Prostate gland (tissue), 2 donors: ENCODE results near the gene FHOD3.

Experiments used
- CTCF ChIP-seq, 4 experiments: fragments of 200-600 bp in 2 of 4; fragments of 450-650 bp in 2 of 4; sonication (generic) in 2 of 4; IDR thresholded peaks; 1 replicate in 3 of 4; 2 replicates in 1 of 4; pipeline ENCODE4 v1.5.1; 2016 to 2019; ENCODE audit warnings: antibody characterized with exemption in 4 of 4, mild to moderate bottlenecking in 2 of 4, moderate library complexity in 2 of 4
- POLR2A ChIP-seq: fragments of 450-650 bp; IDR thresholded peaks from one replicate; pipeline ENCODE4 v1.6.1; 2016; ENCODE audit warnings: antibody characterized with exemption, mild to moderate bottlenecking

GRCh38 chr18:36401462-36401861 lies 103.9 kb downstream of the FHOD3 start:
- TF ChIP-seq CTCF (IDR thresholded peaks at IDR 0.05) (no peak), POLR2A (no peak)
